SK-N-SH (cell line): Measurements from ENCODE around the gene SUPV3L1.

ENCODE experiments used
- EP300 ChIP-seq, 2 experiments: IDR thresholded peaks; 2 replicates each; pipeline versions ENCODE4 v1.4.0 to v1.6.1; 2012; ENCODE audit warnings: borderline replicate concordance in 1 of 2, low read depth in 1 of 2, low read length in 1 of 2
- JUND ChIP-seq: IDR thresholded peaks from 2 replicates; pipeline ENCODE4 v1.4.0; 2012
- POLR2AphosphoS5 ChIP-seq: IDR thresholded peaks from 2 replicates; pipeline ENCODE4 v1.6.1; 2012; ENCODE audit warnings: low read depth, low read length
- RAD21 ChIP-seq: IDR thresholded peaks from 2 replicates; pipeline ENCODE4 v1.6.1; 2012; ENCODE audit warnings: mild to moderate bottlenecking, low read length
- TF ChIP-seq, protein P1 (sequence below): fragments of 200-600 bp; sonication (generic); IDR thresholded peaks from 2 replicates; pipeline ENCODE4 v1.6.1; 2017; ENCODE audit warnings: antibody characterized with exemption, mild to moderate bottlenecking, moderate library complexity
- TF ChIP-seq, protein P2 (sequence below): fragments of 150-350 bp; IDR thresholded peaks from 2 replicates; pipeline ENCODE4 v1.6.1; 2017; ENCODE audit warnings: antibody characterized with exemption, low read length, low read depth, borderline replicate concordance
- TF ChIP-seq, protein P3 (sequence below): IDR thresholded peaks from 2 replicates; pipeline ENCODE4 v1.4.0; 2012; ENCODE audit warnings: low read depth, borderline replicate concordance

DNA sequence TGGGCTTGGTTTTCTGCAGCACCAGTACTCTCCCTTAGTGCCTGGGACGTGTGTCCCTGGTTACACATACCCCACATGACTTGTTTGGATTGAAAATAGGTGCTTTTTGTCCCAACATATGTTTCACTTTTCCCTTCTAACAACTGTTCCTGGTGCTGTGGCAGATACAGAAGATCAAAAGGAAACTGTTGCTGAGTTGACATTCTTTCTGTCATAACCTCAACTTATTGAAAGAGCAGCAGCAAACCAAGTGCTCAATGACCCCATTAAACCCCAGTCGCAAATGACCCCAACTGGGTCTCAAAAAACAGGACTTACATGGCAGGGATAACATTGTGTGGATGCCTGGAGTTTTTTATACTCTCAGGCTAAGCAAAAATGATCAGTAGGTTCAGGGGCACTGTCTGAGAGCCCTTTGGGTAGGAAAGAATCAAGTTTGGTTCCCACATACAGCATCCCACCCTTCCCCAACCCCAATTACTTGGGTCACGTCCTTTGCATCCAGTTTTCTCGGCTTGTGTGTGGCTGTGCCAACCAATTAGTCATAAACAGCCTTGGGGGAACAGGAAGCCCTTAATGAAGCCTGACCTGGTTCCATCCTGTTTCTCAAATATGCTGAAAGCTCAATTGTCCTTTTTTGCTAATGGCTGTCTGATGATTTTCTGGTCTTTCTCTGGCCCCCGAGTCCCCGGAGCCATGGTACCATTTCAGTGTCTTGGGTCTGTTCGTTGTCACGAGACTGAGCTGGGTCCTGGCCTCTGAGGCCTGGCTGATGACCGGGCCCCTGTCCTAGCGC is 45.0 kb downstream of the SUPV3L1 start:
- no peak for TF ChIP-seq RAD21
- TF ChIP-seq, protein P1, sequence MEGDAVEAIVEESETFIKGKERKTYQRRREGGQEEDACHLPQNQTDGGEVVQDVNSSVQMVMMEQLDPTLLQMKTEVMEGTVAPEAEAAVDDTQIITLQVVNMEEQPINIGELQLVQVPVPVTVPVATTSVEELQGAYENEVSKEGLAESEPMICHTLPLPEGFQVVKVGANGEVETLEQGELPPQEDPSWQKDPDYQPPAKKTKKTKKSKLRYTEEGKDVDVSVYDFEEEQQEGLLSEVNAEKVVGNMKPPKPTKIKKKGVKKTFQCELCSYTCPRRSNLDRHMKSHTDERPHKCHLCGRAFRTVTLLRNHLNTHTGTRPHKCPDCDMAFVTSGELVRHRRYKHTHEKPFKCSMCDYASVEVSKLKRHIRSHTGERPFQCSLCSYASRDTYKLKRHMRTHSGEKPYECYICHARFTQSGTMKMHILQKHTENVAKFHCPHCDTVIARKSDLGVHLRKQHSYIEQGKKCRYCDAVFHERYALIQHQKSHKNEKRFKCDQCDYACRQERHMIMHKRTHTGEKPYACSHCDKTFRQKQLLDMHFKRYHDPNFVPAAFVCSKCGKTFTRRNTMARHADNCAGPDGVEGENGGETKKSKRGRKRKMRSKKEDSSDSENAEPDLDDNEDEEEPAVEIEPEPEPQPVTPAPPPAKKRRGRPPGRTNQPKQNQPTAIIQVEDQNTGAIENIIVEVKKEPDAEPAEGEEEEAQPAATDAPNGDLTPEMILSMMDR: no peak
- TF ChIP-seq, protein P2, sequence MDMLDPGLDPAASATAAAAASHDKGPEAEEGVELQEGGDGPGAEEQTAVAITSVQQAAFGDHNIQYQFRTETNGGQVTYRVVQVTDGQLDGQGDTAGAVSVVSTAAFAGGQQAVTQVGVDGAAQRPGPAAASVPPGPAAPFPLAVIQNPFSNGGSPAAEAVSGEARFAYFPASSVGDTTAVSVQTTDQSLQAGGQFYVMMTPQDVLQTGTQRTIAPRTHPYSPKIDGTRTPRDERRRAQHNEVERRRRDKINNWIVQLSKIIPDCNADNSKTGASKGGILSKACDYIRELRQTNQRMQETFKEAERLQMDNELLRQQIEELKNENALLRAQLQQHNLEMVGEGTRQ: no peak
- TF ChIP-seq, protein P3, sequence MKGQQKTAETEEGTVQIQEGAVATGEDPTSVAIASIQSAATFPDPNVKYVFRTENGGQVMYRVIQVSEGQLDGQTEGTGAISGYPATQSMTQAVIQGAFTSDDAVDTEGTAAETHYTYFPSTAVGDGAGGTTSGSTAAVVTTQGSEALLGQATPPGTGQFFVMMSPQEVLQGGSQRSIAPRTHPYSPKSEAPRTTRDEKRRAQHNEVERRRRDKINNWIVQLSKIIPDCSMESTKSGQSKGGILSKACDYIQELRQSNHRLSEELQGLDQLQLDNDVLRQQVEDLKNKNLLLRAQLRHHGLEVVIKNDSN: no peak
- TF ChIP-seq POLR2AphosphoS5: no peak
- TF ChIP-seq JUND: no peak
- no peak for TF ChIP-seq EP300 (IDR thresholded peaks at IDR 0.05; ENCODE audit: borderline replicate concordance in 1 of 2, low read depth in 1 of 2, low read length in 1 of 2)
